ENCODE data around the gene ASCC3.
"Not testable (repeated sequence)": the region's sequence is repeated elsewhere in the genome, so short reads cannot be mapped to it uniquely, and the experiment has no call there.

DNA sequence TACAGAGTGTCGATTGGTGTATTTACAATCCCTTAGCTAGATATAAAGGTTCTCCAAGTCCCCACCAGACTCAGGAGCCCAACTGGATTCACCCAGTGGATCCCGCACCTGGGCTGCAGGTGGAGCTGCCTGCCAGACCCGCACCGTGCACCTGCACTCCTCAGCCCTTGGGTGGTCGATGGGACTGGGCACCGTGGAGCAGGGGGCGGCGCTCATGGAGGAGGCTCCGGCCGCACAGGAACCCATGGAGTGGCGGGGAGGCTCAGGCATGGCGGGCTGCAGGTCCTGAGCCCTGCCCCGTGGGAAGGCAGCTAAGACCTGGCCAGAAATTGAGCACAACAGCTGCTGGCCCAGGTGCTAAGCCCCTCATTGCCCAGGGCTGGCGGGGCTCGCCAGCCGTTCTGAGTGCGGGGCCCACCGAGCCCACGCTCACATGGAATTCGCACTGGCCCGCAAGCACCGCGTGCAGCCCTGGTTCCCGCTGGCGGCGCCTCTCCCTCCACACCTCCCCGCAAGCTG is 52.0 kb downstream of the ASCC3 start:
- TF ChIP-seq POLR2A (IDR thresholded peaks at IDR 0.05): not testable (repeated sequence)
- TF ChIP-seq, protein P1, sequence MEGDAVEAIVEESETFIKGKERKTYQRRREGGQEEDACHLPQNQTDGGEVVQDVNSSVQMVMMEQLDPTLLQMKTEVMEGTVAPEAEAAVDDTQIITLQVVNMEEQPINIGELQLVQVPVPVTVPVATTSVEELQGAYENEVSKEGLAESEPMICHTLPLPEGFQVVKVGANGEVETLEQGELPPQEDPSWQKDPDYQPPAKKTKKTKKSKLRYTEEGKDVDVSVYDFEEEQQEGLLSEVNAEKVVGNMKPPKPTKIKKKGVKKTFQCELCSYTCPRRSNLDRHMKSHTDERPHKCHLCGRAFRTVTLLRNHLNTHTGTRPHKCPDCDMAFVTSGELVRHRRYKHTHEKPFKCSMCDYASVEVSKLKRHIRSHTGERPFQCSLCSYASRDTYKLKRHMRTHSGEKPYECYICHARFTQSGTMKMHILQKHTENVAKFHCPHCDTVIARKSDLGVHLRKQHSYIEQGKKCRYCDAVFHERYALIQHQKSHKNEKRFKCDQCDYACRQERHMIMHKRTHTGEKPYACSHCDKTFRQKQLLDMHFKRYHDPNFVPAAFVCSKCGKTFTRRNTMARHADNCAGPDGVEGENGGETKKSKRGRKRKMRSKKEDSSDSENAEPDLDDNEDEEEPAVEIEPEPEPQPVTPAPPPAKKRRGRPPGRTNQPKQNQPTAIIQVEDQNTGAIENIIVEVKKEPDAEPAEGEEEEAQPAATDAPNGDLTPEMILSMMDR (IDR thresholded peaks at IDR 0.05 in 4 of 5, conservative IDR thresholded peaks at IDR 0.05 in 1 of 5): not testable (repeated sequence)

Measured in gastrocnemius medialis (tissue), 4 donors.